ENCODE measurements around the gene PTTG1IP2.
"Not testable (repeated sequence)": the region's sequence is repeated elsewhere in the genome, so short reads cannot be mapped to it uniquely, and the experiment has no call there.

The PTTG1IP2 gene

GRCh38 chr7:90469554-90469953 lies at the start of gene PTTG1IP2:
PTTG1IP2 (plus strand) TSS chr7:90469639; CDS start chr7:90469787, 148 bp downstream.
- DNase-seq, result no peak

GRCh38 chr7:90421651-90422050 lies 47.8 kb upstream of the PTTG1IP2 start:
- no peak for DNase-seq

- DNase-seq, result no peak
Observed at GRCh38 chr7:90424720-90425119, 44.7 kb upstream of the PTTG1IP2 start.

GRCh38 chr7:90425376-90425775 lies 44.1 kb upstream of the PTTG1IP2 start:
- DNase-seq, result no peak

- no peak for DNase-seq
Observed at GRCh38 chr7:90430614-90431460, 38.6 kb upstream of the PTTG1IP2 start.

GRCh38 chr7:90432752-90433151 lies 36.7 kb upstream of the PTTG1IP2 start:
- DNase-seq, result no peak

GRCh38 chr7:90433221-90433620 lies 36.2 kb upstream of the PTTG1IP2 start:
- no peak for DNase-seq

- DNase-seq, result no peak
Observed at GRCh38 chr7:90445633-90446032, 23.8 kb upstream of the PTTG1IP2 start.

- DNase-seq, result no peak
Observed at GRCh38 chr7:90446137-90446899, 23.1 kb upstream of the PTTG1IP2 start.

- no peak for DNase-seq
Observed at GRCh38 chr7:90453259-90453891, 16.1 kb upstream of the PTTG1IP2 start.

- DNase-seq, result no peak
Observed at GRCh38 chr7:90453931-90454330, 15.5 kb upstream of the PTTG1IP2 start.

GRCh38 chr7:90455163-90456030 lies 14.0 kb upstream of the PTTG1IP2 start:
- DNase-seq, result peak; percentile 48

- no peak for DNase-seq
Observed at GRCh38 chr7:90458104-90458503, 11.3 kb upstream of the PTTG1IP2 start.

- DNase-seq, result no peak
Observed at GRCh38 chr7:90459888-90460287, 9.6 kb upstream of the PTTG1IP2 start.

- no peak for DNase-seq
Observed at GRCh38 chr7:90461219-90461618, 8.2 kb upstream of the PTTG1IP2 start.

- not testable (repeated sequence) for DNase-seq
Observed at GRCh38 chr7:90463151-90463628, 6.2 kb upstream of the PTTG1IP2 start.

- DNase-seq, result no peak
Observed at GRCh38 chr7:90465816-90466215, 3.6 kb upstream of the PTTG1IP2 start.

GRCh38 chr7:90472805-90473540 lies 3.5 kb downstream of the PTTG1IP2 start:
- DNase-seq, result no peak

GRCh38 chr7:90473814-90474213 lies 4.4 kb downstream of the PTTG1IP2 start:
- DNase-seq, result no peak

- DNase-seq, result no peak
Observed at GRCh38 chr7:90474284-90475210, 5.1 kb downstream of the PTTG1IP2 start.

- DNase-seq, result no peak
Observed at GRCh38 chr7:90483251-90483650, 13.8 kb downstream of the PTTG1IP2 start.
